Omental fat pad (tissue), 4 donors: ENCODE results near the gene SUPT4H1. TPM values are rescaled to one million over a fixed set of nuclear protein-coding genes. Genes with fewer than 3 reads are reported as not detected.

Experiments used
- ATAC-seq: fragments of 150-250 bp; one replicate; pipeline ENCODE4 v1.9.1; 2016; ENCODE audit warnings: mild to moderate bottlenecking, moderate library complexity; ENCODE audit not compliant: low FRiP score
- DNase-seq: peaks from one replicate; pipeline ENCODE4 v3.0.0-alpha.2; 2019; ENCODE audit warnings: low spot score
- CTCF ChIP-seq, 3 donors: fragments of 450-650 bp; IDR thresholded peaks; one replicate each; pipeline ENCODE4 v1.5.1; 2016 to 2017; ENCODE audit warnings: antibody characterized with exemption in 3 of 3, mild to moderate bottlenecking in 3 of 3, moderate library complexity in 2 of 3
- total RNA-seq, 4 donors: library from RNA; depleted of rRNA; stranded (reverse); fragments of >200 nt; gene quantifications; one replicate each; pipeline ENCODE4 v1.1.0, GENCODE V29; 2016

SUPT4H1 gene
- total RNA-seq, 4 donors from 2014 or later: 42.1 to 49.2 (median 47.3) TPM

GRCh38 chr17:58338841-58339754 lies 12.9 kb downstream of the SUPT4H1 start:
- no peak for TF ChIP-seq CTCF (IDR thresholded peaks at IDR 0.05)
- DNase-seq (no peak), ATAC-seq (no peak)

GRCh38 chr17:58338454-58338840 lies 13.6 kb downstream of the SUPT4H1 start:
- no peak for TF ChIP-seq CTCF (IDR thresholded peaks at IDR 0.05)
- ATAC-seq: no peak
- no peak for DNase-seq

GRCh38 chr17:58337600-58338453 lies 14.2 kb downstream of the SUPT4H1 start:
- DNase-seq: no peak
- ATAC-seq: peak; percentile 29
- TF ChIP-seq CTCF (IDR thresholded peaks at IDR 0.05): no peak

- no peak for TF ChIP-seq CTCF (IDR thresholded peaks at IDR 0.05)
- ATAC-seq: no peak
- no peak for DNase-seq
These were observed 14.8 kb downstream of the SUPT4H1 start for GRCh38 chr17:58337210-58337599.

- DNase-seq (no peak), ATAC-seq (no peak)
- no peak for TF ChIP-seq CTCF (IDR thresholded peaks at IDR 0.05)
These were observed 15.4 kb downstream of the SUPT4H1 start for GRCh38 chr17:58336456-58337209.

- ATAC-seq (no peak), DNase-seq (no peak)
- no peak for TF ChIP-seq CTCF (IDR thresholded peaks at IDR 0.05)
These were observed 16.1 kb downstream of the SUPT4H1 start for GRCh38 chr17:58335779-58336455.
